Tibial nerve (tissue), 4 donors: ENCODE data around the gene EFNA5. TPM values are rescaled to one million over a fixed set of nuclear protein-coding genes. Genes with fewer than 3 reads are reported as not detected.

ENCODE experiments used
- DNase-seq, 2 donors: peaks; one replicate each; pipeline ENCODE4 v3.0.0-alpha.2; 2019; ENCODE audit warnings: low spot score in 2 of 2
- H3K27ac ChIP-seq, 4 donors: fragments of 200-600 bp; sonication (generic) in 3 of 4; one replicate each; pipeline ENCODE4 v1.5.1; 2017 to 2019; ENCODE audit warnings: mild to moderate bottlenecking in 1 of 4
- H3K27me3 ChIP-seq, 2 donors: fragments of 200-600 bp; sonication (generic) in 1 of 2; one replicate each; pipeline versions ENCODE4 v1.5.1 to v1.6.0; 2017 to 2019
- H3K36me3 ChIP-seq, 3 donors: fragments of 200-600 bp; sonication (generic); one replicate each; pipeline ENCODE4 v1.5.1; 2018 to 2019
- H3K4me1 ChIP-seq, 4 donors: fragments of 200-600 bp; sonication (generic) in 3 of 4; one replicate each; pipeline ENCODE4 v1.5.1; 2017 to 2019
- H3K4me3 ChIP-seq, 4 donors: fragments of 200-600 bp; sonication (generic) in 3 of 4; one replicate each; pipeline ENCODE4 v1.5.1; 2017 to 2019; ENCODE audit warnings: mild to moderate bottlenecking in 1 of 4, moderate library complexity in 1 of 4
- H3K9me3 ChIP-seq, 4 donors: fragments of 200-600 bp; sonication (generic) in 3 of 4; one replicate each; pipeline ENCODE4 v1.5.1; 2017 to 2019
- CTCF ChIP-seq, 5 experiments: fragments of 200-600 bp in 3 of 5; fragments of 450-650 bp in 2 of 5; sonication (generic) in 3 of 5; IDR thresholded peaks; one replicate each; pipeline ENCODE4 v1.5.1; 2016 to 2019; ENCODE audit warnings: antibody characterized with exemption in 5 of 5, mild to moderate bottlenecking in 3 of 5, moderate library complexity in 2 of 5
- EP300 ChIP-seq, 2 donors: sonication (generic); formaldehyde crosslinking; IDR thresholded peaks; one replicate each; pipeline ENCODE4 v1.6.1; 2017; ENCODE audit warnings: antibody characterized with exemption in 2 of 2, mild to moderate bottlenecking in 1 of 2
- POLR2A ChIP-seq, 2 donors: fragments of 450-650 bp; IDR thresholded peaks; one replicate each; pipeline ENCODE4 v1.6.1; 2017; ENCODE audit warnings: antibody characterized with exemption in 2 of 2, mild to moderate bottlenecking in 2 of 2, moderate library complexity in 2 of 2
- WGBS, 2 donors: methylation state at CpG; one replicate each; pipeline ENCODE4 v1.1.5; 2018; 5-methylcytosine and 5-hydroxymethylcytosine counted together
- total RNA-seq, 4 donors: library from RNA; depleted of rRNA; stranded (reverse); fragments of >200 nt; gene quantifications; one replicate each; pipeline ENCODE4 v1.1.0, GENCODE V29; 2016

EFNA5 gene
- total RNA-seq, 4 donors from 2014 or later: 6.3 to 10.2 (median 6.9) TPM

GRCh38 chr5:107340631-107341030 is 330.1 kb downstream of the EFNA5 start:
- Histone ChIP-seq H3K27ac (no peak overlapping the region), H3K36me3 (no peaks in the 10 kb centered on the region), H3K27me3 (no peaks in the 10 kb centered on the region), H3K9me3 (peaks cover 0 to 16% (median 2%) of the 10 kb centered on the region in 4 donors), H3K4me3 (no peak overlapping the region), H3K4me1 (no peaks in the 10 kb centered on the region)
- TF ChIP-seq POLR2A (IDR thresholded peaks at IDR 0.05) (no peak), CTCF (IDR thresholded peaks at IDR 0.05) (no peak), EP300 (IDR thresholded peaks at IDR 0.05) (no peak)
- no peak for DNase-seq
- WGBS, 2 donors: 93 to 95% methylated on average over 3 of the region's 3 CpGs

GRCh38 chr5:107338335-107338734 is 332.4 kb downstream of the EFNA5 start:
- Histone ChIP-seq H3K27ac (no peak overlapping the region), H3K4me1 (no peaks in the 10 kb centered on the region), H3K36me3 (no peaks in the 10 kb centered on the region), H3K4me3 (no peak overlapping the region), H3K27me3 (no peaks in the 10 kb centered on the region), H3K9me3 (no peaks in the 10 kb centered on the region)
- DNase-seq: no peak
- no peak for TF ChIP-seq POLR2A (IDR thresholded peaks at IDR 0.05)
- TF ChIP-seq EP300 (IDR thresholded peaks at IDR 0.05): no peak
- no peak for TF ChIP-seq CTCF (IDR thresholded peaks at IDR 0.05)
- WGBS, 2 donors: 89 to 96% methylated on average over 2 of the region's 2 CpGs

- TF ChIP-seq EP300 (IDR thresholded peaks at IDR 0.05): no peak
- TF ChIP-seq CTCF (IDR thresholded peaks at IDR 0.05): no peak
- no peak for TF ChIP-seq POLR2A (IDR thresholded peaks at IDR 0.05)
- H3K4me3 ChIP-seq: no peak overlapping the region
- H3K4me1 ChIP-seq: no peaks in the 10 kb centered on the region
- no peaks in the 10 kb centered on the region for H3K36me3 ChIP-seq
- 25 to 31% methylated on average over 1 of the region's 1 CpG for WGBS, 2 donors
- no peak for DNase-seq
- no peaks in the 10 kb centered on the region for H3K9me3 ChIP-seq
- H3K27me3 ChIP-seq: no peaks in the 10 kb centered on the region
- no peak overlapping the region for H3K27ac ChIP-seq
Measured at GRCh38 chr5:107337281-107337680, 333.5 kb downstream of the EFNA5 start.

- Histone ChIP-seq H3K27me3 (no peaks in the 10 kb centered on the region), H3K27ac (no peak overlapping the region), H3K4me1 (no peaks in the 10 kb centered on the region), H3K9me3 (no peaks in the 10 kb centered on the region), H3K36me3 (no peaks in the 10 kb centered on the region), H3K4me3 (no peak overlapping the region)
- WGBS, 2 donors: 32 to 43% methylated on average over 2 of the region's 2 CpGs
- TF ChIP-seq POLR2A (IDR thresholded peaks at IDR 0.05) (no peak), EP300 (IDR thresholded peaks at IDR 0.05) (no peak)
- DNase-seq: no peak
Measured at GRCh38 chr5:107331882-107332281, 338.9 kb downstream of the EFNA5 start.

GRCh38 chr5:107331312-107331711 is 339.4 kb downstream of the EFNA5 start:
- Histone ChIP-seq H3K27me3 (no peaks in the 10 kb centered on the region), H3K4me3 (no peak overlapping the region), H3K36me3 (no peaks in the 10 kb centered on the region), H3K4me1 (no peaks in the 10 kb centered on the region), H3K9me3 (no peaks in the 10 kb centered on the region), H3K27ac (no peak overlapping the region)
- TF ChIP-seq CTCF (IDR thresholded peaks at IDR 0.05) (no peak), POLR2A (IDR thresholded peaks at IDR 0.05) (no peak), EP300 (IDR thresholded peaks at IDR 0.05) (no peak)
- no peak for DNase-seq
- WGBS, 2 donors: 89 to 100% methylated on average over 1 of the region's 1 CpG

GRCh38 chr5:107330903-107331302 is 339.8 kb downstream of the EFNA5 start:
- WGBS, 2 donors: 94 to 96% methylated on average over 9 of the region's 9 CpGs
- H3K4me3 ChIP-seq: no peak overlapping the region
- H3K36me3 ChIP-seq: no peaks in the 10 kb centered on the region
- DNase-seq: no peak
- TF ChIP-seq EP300 (IDR thresholded peaks at IDR 0.05): no peak
- TF ChIP-seq POLR2A (IDR thresholded peaks at IDR 0.05): no peak
- TF ChIP-seq CTCF (IDR thresholded peaks at IDR 0.05): no peak
- no peaks in the 10 kb centered on the region for H3K4me1 ChIP-seq
- no peak overlapping the region for H3K27ac ChIP-seq
- no peaks in the 10 kb centered on the region for H3K9me3 ChIP-seq
- H3K27me3 ChIP-seq: no peaks in the 10 kb centered on the region
